DMS53 treated with DMSO at 0.1 percent for 48 hours (cell line): ENCODE results near the gene SLX4IP.

ENCODE experiments used
- DNase-seq: peaks from one replicate; lab custom pipeline; 2025; ENCODE audit not compliant: unreplicated experiment; lab: John Stamatoyannopoulos, UW

The SLX4IP gene

GRCh38 chr20:10428008-10428407, 7.1 kb upstream of the SLX4IP start:
- DNase-seq = no peak

DNA sequence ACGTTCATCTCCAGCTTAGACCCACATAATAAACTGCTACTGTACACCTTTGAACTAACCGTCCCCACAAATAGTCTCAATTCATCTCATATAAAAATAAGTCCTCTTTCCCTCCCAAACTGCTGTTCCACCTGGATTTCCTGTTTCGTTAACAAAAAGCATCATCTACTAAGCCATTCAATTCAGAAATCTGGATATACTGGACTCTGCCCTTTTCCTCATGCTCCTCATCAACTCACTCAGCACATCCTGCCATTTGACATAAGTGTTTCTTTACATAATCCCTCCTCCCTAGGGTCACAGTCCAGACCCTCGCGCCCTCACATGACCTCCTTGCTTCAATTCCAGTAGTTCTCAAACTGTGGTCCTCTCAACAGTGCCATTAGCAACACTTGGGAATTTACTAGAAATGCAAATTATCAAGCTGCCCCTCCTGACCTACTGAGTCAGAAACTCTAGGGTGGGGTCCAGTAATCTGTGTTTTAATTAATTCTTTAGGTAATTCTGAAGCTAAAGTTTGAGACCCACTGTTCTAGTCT, 5.6 kb upstream of the SLX4IP start:
- no peak for DNase-seq

GRCh38 chr20:10430000-10430466, 5.1 kb upstream of the SLX4IP start:
- DNase-seq = peak; percentile 11

GRCh38 chr20:10430704-10431103, 4.4 kb upstream of the SLX4IP start:
- DNase-seq = no peak

- no peak for DNase-seq
Measured at GRCh38 chr20:10432079-10432478, 3.0 kb upstream of the SLX4IP start.

GRCh38 chr20:10433014-10433622, 2.0 kb upstream of the SLX4IP start:
- DNase-seq = peak; percentile 7

GRCh38 chr20:10433623-10434466, 1.3 kb upstream of the SLX4IP start, which contains the start of gene MKKS:
Gene MKKS (minus strand): TSS chr20:10434222. CDS start chr20:10413514, 20,708 bp downstream.
- peak; percentile 87 for DNase-seq

DNA sequence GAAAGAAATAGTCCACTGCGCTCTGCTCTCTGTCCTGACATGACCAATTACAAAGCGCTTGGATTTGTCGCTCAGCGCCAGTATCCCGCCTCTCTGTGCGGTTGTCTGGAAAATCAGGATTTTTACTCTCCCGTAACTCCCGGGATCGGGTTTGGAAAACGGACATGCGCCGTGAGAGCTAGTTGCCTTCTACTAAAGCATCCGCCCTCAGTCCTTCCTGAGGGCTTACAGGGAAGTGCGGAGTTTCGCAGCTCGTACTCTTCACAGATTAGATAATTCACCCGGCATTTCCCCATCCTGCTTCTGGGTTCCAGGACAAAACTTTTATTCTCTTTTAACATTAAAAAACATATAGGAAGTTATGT, 656 bp upstream of the SLX4IP start:
- peak; percentile 97 for DNase-seq

- DNase-seq = no peak
Measured at GRCh38 chr20:10436053-10436699, 1.1 kb downstream of the SLX4IP start.

DNA sequence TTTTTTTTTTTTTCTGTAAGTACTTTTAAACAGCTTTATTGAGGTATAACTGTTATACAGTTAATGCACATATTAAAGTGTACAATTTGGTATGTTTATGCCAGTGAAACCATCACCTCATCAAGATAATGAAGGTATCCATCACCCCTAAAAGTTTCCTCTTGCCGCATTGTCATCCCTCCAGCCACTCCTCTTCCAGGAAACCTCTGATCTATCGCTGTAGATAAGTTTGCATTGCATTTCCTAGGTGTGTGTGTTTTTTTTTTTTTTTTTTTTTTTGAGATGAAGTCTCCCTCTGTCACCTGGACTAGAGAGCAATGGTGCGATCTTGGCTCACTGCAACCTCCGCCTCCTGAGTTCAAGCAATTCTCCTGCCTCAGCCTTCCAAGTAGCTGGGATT, 3.1 kb downstream of the SLX4IP start:
- DNase-seq = no peak

- no peak for DNase-seq
Measured at GRCh38 chr20:10443936-10444335, 8.8 kb downstream of the SLX4IP start.

GRCh38 chr20:10445758-10446157, 10.7 kb downstream of the SLX4IP start:
- DNase-seq = no peak

- DNase-seq = peak; percentile 78
Measured at GRCh38 chr20:10447028-10447427, 11.9 kb downstream of the SLX4IP start.

- DNase-seq = no peak
Measured at GRCh38 chr20:10448270-10449156, 13.4 kb downstream of the SLX4IP start.

- no peak for DNase-seq
Measured at GRCh38 chr20:10449270-10449669, 14.2 kb downstream of the SLX4IP start.

DNA sequence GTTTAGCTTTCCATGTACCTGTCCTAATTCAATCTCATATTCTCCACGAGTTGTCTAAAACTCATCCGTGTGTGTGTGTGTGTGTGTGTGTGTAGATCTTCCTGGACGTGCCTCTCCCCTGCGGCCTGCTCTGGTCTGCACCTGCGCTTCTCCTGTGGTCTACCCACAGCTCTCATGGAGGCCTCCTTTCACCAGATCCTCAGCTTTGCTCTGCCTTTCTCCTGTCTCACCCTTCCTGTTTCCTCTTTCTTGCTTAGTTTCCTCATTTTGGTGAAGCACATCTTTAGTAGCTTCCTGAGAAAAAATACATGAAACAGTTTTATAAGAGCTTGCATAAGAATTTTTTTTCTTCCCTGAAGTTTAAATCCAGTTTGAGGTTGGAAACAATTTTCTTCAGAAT, 18.1 kb downstream of the SLX4IP start:
- peak; percentile 56 for DNase-seq

GRCh38 chr20:10454151-10454750, 19.1 kb downstream of the SLX4IP start:
- peak; percentile 11 for DNase-seq

DNA sequence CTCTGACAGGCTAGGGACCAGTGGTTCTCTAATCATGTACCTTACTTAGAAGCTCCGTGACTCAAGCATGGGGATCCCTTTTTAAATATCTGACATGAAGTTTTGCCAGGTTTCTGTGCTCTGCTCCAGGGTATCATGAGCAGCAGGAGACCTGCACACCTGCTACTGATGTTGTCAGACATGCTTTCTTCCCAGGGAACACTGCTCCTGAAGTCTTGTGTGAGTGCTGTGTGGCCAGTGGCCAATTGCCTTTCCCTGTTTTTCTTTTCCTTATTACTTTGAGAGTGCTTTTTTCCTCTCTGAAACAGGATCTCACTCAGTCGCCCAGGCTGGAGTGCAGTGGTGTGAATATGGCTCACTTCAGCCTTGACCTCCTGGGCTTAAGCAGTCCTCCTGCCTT, 26.4 kb downstream of the SLX4IP start:
- DNase-seq = no peak

DNA sequence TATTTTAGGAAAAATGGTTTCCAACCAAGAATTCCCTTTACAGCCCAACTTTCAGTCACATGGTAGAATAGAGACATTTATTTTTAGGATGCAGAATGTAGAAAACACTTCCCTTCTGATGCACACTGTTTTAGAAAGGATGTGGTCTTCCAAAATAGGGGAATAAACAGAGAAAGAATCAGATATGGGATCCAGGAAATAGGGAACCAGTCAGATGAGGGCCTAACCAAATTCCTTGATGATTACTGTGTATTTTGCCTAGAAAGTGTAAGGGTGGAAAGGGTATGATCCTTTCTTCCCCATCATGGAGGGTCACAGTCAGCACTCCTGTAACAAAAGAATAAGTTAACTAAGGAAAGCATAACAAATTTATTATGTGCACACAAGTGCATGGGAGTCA, 27.4 kb downstream of the SLX4IP start:
- DNase-seq = no peak

- no peak for DNase-seq
Measured at GRCh38 chr20:10463622-10464021, 28.5 kb downstream of the SLX4IP start.
